KOPT-K1 (cell line): ENCODE data around the gene SUFU.

ENCODE experiments used
- H3K27ac ChIP-seq: fragments of 200-600 bp; sonication (generic); 2 replicates; pipeline ENCODE4 v1.5.1; 2016; ENCODE audit warnings: antibody characterized with exemption, mild to moderate bottlenecking, low read depth, low read length; ENCODE audit not compliant: poor library complexity, severe bottlenecking
- H3K36me3 ChIP-seq: fragments of 200-600 bp; sonication (generic); 2 replicates; pipeline ENCODE4 v1.5.1; 2017; ENCODE audit warnings: antibody characterized with exemption, mild to moderate bottlenecking, low read length, moderate library complexity; ENCODE audit not compliant: insufficient read depth
- H3K9me3 ChIP-seq: fragments of 200-600 bp; sonication (generic); 2 replicates; pipeline ENCODE4 v1.5.1; 2017; ENCODE audit warnings: antibody characterized with exemption, low read length, mild to moderate bottlenecking; ENCODE audit not compliant: insufficient read depth, poor library complexity, severe bottlenecking

The SUFU gene

DNA sequence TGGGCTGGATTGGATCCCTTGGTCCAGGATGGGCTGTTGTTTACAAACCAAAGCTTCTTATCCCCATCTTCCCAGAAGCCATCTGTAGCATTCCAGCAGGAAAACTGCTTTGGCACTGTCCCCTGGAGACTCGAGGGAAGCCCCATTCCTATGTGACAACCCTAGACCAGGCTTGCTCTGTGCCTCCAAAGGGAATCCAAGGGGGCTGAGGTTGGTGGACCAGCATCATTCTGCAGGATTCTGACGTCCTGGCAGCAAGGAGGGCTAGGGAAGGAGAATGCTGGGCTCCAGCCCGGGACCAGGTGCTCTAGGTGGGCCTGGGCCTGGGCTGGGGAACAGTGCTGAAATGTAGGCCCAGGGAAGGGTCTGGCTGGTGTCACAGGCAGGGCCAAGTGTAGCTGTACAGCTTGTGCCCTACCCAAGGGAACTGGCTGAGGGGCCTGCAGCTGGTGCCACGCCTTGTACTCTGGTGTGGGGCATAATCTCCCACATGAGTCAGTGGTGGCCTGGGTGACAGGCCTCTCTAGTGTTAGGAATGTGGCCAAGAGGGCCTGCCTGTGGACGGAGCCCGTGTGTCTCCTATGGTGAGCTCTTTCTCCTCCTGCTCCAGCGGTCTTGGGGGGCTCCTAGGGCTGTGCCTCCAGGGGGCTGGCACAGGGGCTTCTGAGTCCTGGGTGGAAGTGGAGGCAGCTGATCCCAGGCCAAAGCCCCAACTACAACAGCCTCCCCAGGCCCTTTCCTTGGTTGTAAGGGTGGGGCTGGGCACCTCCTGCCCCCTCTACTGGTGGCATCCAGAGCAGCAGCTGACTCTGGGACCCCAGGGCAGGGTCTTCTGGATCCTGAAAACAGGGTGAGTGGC lies 165.7 kb downstream of the SUFU start:
- Histone ChIP-seq H3K36me3 (no peaks in the 10 kb centered on the region), H3K27ac (peak overlapping the region; percentile 31), H3K9me3 (no peaks in the 10 kb centered on the region)

DNA sequence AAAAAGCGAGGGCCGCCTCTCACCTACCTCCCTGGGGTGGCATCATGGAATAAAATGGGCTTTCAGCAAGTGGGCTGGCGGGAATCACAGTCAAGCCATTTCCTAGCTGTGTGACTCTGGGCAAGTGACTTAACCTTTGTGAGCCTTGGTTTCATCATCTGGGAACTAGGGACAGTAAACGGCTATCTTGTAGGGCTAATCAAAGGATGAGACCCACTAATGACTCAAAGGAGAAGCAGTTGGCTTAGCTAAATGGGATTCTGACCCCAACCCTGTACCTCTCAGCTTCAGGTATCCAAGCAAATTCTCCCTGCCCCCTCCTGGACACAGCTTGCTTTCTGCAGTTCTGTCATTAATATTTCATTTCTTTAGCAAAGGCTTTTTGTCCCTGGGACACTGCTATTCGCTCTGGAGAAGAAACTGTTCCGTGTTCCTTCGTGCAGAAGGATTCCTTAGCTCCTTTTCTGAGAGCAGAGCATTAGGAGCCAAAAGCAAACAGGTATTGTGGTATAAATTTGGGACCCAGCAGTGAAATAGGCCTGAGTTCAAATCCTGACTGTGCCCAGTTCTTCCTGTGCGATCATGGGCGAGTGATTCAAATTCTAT lies 166.4 kb downstream of the SUFU start:
- no peaks in the 10 kb centered on the region for H3K36me3 ChIP-seq
- no peaks in the 10 kb centered on the region for H3K9me3 ChIP-seq
- no peak overlapping the region for H3K27ac ChIP-seq

DNA sequence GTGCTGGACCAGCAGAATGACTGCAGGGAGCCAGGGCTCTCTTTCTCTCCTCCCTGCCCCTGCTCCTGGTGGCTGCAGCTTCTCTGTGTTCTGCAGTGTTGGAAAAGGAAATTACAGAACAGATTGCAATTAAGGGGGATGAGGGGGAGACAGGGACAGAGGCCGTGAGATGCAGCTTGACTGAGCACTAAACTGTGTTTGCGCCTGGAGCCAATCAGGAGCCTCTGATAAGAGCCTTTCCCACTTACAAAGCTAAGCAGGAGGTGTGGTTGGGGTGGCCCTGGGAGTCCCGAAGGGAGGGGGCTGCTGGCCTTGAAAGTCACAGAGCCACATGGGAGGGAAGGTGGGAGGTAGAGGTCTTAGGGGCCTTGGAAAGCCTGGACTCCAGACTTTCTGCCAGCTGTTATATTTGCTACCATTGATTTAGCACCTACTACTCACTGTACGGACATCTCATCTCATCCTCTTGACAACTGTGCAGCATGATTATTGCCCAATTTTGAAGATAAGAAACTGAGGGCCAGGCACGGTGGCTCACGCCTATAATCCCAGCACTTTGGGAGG lies 167.2 kb downstream of the SUFU start:
- no peaks in the 10 kb centered on the region for H3K9me3 ChIP-seq
- H3K36me3 ChIP-seq, result no peaks in the 10 kb centered on the region
- H3K27ac ChIP-seq, result peak overlapping the region; percentile 23

DNA sequence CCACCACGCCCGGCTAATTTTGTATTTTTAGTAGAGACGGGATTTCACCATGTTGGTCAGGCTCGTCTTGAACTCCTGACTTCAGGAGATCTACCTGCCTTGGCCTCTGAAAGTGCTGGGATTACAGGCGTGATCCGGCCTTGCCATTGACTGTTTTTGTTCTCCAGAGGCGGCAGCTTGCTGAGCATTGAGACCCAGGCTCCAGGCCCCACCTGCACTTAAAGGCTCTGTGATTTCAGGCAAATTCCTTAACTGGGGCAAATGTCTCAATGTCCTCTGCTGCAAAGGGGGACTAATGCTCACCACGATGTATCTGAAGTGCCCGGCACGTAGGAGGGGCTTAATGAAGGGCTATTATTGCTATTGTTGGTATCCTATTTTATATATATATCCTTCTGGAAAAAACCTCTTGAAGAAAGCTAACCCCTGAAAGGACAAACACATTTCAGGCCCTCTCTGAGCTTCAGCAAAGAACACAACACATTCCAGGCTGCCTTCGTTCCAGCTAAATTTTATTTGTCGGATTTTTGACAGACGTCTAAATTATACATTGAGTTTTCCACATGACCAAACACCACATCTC lies 169.6 kb downstream of the SUFU start:
- Histone ChIP-seq H3K36me3 (no peaks in the 10 kb centered on the region), H3K9me3 (no peaks in the 10 kb centered on the region), H3K27ac (peak overlapping the region; percentile 81)

DNA sequence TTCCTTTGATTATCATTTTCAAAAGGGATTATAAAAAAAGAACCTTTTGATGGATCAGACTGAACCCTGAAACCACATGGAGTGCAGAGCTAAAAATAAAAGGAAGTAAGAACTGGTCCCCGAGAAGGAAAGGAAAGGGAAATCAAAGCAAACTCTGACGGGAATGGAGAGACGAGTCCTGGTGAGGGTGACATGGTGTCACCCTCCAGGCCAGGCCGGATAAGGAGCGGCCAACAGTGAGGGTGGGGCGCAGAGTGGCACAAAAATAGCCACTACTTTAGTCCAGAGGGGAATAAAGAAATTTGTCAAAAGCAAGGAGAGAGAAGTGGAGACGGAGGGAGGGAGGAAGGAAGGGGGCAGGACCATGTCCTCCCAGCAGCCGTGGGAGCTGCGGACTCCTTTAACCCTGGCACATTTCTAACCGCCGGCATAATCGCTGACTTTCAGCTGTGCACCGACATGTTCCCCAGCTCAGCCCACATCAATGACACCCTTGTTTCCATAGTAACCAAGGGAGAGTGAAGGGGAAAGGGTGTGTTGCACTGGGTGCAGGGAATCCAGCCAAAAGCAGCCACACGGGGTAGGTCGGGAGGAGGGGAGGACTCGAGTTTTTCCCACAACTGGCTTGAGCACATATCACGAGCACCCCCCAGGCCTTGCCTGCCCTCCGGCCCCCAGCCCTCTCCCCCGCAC lies 170.2 kb downstream of the SUFU start:
- H3K27ac ChIP-seq, result peak overlapping the region; percentile 81
- H3K36me3 ChIP-seq, result no peaks in the 10 kb centered on the region
- no peaks in the 10 kb centered on the region for H3K9me3 ChIP-seq

DNA sequence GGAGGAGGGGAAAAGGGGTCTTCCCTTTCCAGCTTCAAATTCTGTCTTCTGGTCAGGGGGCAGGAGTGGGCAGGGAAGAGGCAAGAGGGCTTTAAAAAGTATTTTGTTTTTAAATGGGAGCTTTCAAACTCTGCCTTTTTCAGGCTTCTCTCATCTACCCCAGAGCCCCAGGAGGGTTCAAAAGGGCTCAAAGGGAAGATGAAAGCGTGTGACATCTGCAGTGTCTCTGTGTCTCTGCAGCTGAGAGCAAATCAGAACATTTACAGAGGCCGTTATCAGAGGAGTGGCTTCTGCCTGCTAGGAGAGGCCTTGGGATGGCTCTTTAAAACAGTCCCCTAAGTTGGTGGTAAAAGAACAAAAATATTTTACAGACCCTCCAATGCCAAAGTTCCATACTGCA lies 170.8 kb downstream of the SUFU start:
- no peaks in the 10 kb centered on the region for H3K9me3 ChIP-seq
- peak overlapping the region; percentile 81 for H3K27ac ChIP-seq
- H3K36me3 ChIP-seq, result no peaks in the 10 kb centered on the region

DNA sequence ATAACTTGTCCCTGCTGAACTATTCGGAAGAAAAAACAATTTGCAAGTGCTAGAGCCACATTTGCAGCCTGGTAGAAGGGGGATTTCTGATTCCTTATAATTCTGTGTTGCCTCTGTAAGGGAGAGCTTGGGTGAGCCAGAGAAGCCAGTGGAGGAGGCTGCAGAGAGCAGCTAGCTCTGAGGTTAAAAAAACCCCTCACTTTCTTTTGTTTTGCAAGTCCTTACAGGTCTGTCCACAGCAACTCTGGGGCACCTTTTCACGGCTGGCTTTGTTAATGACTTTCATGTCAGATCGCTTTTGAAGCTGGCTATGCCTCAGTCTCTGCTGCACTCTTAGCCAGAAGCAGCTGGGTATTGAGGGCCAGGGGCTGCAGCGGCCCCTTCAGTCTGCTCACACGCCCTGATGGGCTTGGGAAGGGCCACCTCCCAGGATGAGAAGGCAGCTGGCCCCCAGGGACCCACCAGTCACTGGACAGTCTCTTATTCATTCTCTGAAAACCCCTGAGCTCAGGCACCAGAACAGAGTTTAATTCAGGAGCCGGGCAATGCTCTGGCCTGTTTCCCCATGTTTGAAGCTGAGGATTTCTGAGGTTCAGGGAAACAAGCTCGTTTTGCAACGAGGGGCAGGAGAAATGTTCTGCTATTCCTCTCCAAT lies 171.4 kb downstream of the SUFU start:
- H3K36me3 ChIP-seq, result no peaks in the 10 kb centered on the region
- H3K9me3 ChIP-seq, result no peaks in the 10 kb centered on the region
- peak overlapping the region; percentile 81 for H3K27ac ChIP-seq

DNA sequence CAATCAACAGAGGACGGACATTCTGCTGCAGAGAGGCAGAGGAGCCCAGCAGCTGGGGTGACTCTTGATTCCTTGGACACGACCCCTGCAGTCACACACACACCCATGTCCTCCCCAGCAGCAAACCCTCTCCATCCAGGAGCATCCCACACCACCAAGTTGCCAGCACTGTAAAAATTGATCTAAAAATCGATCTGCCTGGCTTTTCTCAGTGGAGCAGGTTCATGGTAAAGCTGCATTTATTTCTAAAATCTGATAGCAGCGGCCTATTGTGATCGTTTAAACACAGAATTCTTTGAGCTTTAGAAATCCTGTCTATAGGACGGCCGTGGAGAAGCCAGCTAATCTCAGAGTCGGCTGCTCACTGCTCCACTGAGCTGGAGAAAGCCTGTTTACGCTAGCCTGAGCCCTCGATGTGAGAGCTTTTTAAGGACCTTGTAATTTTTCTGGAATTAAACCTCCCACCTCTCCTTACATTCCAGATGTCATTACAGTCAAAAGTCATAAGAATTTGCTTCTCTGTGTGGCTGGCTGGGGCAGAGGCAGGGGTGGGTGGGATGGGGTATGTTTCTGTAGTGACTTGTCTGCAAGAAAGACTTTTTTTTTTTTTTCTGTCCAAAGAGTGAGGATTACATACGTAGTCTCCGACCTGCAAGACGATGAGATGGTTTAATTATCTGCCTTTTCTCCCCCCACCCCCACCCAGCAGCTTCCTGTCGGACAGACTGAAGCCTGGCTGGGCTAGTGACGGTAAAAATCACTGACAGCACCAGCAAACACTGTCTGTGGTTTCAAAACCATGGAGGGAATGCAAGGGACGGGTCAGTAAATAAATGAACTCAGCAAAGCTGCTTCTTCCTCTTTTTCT lies 172.1 kb downstream of the SUFU start:
- no peaks in the 10 kb centered on the region for H3K9me3 ChIP-seq
- no peaks in the 10 kb centered on the region for H3K36me3 ChIP-seq
- peak overlapping the region; percentile 81 for H3K27ac ChIP-seq

DNA sequence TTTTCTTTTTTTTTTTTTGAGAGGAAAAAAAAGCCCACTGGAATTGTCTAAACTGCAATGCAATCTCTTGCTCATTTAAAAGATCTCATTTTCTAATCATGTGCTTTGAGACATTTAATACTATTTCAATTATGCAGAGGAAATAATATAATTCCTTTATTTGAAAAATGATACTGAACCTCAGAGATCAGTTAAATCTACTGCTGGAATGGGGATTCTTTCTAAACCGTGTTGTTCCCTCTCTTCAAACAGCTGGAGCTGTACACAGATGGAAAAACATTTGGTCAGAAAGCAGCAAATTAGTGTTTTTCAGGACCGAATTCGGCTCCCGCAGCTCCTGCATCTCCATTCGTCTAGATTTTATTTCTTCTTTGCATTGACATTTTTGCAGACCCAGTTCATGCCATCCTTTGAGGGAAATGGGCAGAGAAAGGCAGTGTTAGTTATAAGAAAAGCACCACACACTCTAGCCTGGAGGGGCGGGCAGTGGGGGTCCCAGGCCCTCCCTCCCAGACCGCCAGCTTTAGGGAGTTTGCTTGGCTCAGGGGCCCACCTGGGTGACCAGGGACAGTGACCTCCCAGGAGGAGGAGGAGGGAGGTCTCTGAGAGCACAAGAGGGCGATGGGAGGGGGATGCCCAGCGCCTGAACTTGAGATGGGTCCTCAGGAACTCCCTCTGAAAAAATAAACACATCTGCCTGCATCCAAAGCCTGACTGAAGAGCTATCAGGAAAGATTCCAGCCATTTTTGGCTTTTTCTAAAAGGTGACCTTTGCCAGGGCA lies 173.0 kb downstream of the SUFU start:
- Histone ChIP-seq H3K9me3 (no peaks in the 10 kb centered on the region), H3K27ac (peak overlapping the region; percentile 81), H3K36me3 (no peaks in the 10 kb centered on the region)

DNA sequence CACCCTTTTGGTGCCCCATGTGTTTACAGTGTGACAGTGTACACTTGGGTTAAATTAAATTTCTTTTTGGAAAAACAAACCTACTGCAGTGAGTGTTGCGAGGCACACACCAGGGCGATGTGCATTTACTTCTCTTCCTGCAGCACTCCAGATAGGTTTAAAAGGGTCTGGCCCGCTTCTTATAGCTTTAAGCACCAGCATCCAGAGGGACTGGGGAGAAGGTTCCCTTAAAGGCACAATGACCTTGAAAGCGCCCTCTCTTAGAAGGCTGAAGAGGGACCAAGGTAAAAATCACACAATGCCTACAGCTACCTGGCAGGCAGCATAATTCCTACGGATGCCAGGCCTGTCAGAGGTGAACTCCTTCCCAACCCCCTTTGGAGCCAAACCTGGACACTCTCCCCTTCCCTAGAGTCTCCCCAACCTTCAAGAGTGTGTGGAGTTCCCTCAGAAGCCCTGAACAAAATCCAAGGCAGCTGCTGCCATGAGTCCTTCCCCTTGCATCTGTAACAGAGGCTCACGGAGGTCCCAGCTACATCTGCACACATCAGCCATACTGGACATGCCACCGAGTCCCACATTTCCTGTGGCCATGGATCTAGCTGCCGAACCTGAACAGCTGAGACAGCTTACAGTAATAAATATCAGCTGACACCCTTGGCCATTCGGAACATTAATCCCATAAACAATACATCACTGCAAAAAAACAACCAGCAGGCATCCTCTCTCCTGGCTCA lies 173.7 kb downstream of the SUFU start:
- no peaks in the 10 kb centered on the region for H3K9me3 ChIP-seq
- H3K36me3 ChIP-seq, result 0 out of 2 replicates have a peak, but pooled peaks cover 3% of the 10 kb centered on the region
- no peak overlapping the region for H3K27ac ChIP-seq

DNA sequence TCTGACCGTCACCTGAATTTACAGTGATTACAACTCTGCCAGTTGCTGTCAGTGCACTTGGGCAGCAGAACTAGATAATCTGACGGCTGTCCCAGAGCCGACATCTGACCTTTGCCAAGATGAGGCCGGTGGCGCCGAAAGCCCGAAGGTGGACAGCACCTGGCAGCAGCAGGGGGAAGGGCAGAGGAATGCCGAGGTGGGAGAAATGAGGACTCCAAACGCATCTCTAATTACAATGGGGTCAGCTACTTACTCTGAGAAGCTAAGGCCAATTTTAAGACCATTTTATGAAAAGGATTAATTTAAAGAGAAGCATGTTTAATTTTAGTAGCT lies 174.3 kb downstream of the SUFU start:
- no peak overlapping the region for H3K27ac ChIP-seq
- 0 out of 2 replicates have a peak, but pooled peaks cover 3% of the 10 kb centered on the region for H3K36me3 ChIP-seq
- H3K9me3 ChIP-seq, result no peaks in the 10 kb centered on the region

DNA sequence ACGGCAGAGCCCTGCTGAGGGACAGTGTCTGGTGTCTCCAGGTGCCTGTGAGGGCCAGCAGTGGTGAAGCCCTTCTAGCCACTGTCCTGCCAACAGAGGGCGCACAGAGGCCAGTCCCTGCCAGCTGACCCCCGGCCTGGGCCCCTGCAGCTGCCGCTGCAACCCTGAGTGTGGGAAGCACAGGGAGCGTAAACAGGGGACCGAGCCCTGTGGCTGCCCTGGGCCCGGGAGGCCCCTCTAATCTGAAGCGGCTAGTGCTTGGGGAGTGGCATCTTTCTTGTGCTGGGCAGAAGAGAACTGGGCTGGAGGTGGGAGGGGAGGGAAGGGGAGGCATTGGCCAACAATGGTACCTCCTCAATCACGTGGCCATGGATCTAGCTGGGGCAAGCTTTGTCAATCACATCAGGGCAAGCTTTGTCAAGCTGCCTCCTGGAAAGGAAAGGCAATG lies 175.1 kb downstream of the SUFU start:
- no peaks in the 10 kb centered on the region for H3K9me3 ChIP-seq
- H3K27ac ChIP-seq, result no peak overlapping the region
- 0 out of 2 replicates have a peak, but pooled peaks cover 3% of the 10 kb centered on the region for H3K36me3 ChIP-seq

DNA sequence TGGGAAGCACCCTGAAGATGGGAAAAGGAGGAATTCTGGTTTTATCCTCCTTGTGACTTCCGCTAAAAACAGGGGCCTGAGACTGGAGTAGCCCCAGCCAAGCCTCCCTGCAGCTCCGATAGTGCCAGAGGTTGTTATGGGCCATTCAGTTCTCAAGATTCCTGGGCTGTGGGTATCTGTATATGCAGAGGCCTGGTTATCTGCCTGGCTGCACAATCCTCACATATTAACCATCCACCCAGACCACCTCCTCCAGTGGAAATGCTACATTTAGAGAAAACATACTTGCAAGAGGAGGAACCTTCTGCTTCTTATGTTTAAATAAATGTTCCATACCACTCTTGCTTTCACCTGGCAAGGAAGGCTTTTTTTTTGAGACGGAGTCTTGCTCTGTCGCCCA lies 175.8 kb downstream of the SUFU start:
- Histone ChIP-seq H3K27ac (no peak overlapping the region), H3K9me3 (no peaks in the 10 kb centered on the region), H3K36me3 (0 out of 2 replicates have a peak, but pooled peaks cover 3% of the 10 kb centered on the region)
